GM19043 (cell line): ENCODE data around the gene KLKB1.
A peak's percentile ranks its signal among the peaks of the same experiment; 100 is the strongest.

Source experiments
- ATAC-seq: cut with Tn5 transposase; IDR thresholded peaks from one replicate; pipeline ENCODE4 v1.9.1; 2021; ENCODE audit warnings: low read depth; ENCODE audit not compliant: unreplicated experiment

KLKB1 gene

DNA sequence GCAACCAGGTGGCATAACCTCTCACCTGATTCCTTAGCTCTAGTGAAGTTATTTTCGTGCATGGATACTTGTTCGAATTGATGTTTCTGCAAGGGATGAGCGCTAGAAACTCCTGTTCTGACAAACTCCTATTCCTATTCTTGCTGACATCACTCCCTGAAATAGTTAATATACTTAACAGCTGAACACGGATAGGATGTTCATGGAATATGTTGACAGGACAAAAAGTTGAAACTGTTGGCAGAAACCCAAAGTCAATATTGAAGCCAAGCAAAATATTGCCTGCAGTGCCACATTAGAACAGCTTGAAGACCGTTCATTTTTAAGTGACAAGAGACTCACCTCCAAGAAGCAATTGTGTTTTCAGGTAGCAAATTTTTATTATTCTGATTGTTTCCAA, at the start of gene KLKB1:
Gene KLKB1, plus strand, starts transcription at position 287 of the 400 bp plus-strand sequence. CDS start 689 bp downstream, outside the sequence.
- no peak for ATAC-seq

- no peak for ATAC-seq
Observed at GRCh38 chr4:186188107-186188506, 39.2 kb upstream of the KLKB1 start.

DNA sequence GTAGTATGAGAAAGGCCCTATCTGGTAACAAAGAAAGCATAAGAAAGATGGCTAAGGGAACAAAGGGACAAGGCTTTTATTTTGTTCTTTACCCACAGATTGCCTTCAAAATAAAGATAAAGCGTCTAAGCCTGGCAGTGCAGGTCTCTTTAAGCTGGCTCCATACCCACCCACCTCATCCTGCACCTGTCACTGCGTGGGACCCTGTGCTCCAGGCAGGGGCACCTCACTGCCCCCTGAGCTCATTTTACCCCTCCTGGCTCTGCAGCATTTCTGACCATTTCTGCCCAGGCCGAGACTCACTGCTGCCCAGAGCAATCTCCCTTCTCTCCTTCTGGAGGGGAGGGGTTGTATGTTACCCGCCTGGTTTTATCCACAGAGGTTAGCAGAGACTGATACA, 37.7 kb upstream of the KLKB1 start:
- ATAC-seq, result no peak

GRCh38 chr4:186190581-186191199, 36.6 kb upstream of the KLKB1 start:
- ATAC-seq, result peak; percentile 25

DNA sequence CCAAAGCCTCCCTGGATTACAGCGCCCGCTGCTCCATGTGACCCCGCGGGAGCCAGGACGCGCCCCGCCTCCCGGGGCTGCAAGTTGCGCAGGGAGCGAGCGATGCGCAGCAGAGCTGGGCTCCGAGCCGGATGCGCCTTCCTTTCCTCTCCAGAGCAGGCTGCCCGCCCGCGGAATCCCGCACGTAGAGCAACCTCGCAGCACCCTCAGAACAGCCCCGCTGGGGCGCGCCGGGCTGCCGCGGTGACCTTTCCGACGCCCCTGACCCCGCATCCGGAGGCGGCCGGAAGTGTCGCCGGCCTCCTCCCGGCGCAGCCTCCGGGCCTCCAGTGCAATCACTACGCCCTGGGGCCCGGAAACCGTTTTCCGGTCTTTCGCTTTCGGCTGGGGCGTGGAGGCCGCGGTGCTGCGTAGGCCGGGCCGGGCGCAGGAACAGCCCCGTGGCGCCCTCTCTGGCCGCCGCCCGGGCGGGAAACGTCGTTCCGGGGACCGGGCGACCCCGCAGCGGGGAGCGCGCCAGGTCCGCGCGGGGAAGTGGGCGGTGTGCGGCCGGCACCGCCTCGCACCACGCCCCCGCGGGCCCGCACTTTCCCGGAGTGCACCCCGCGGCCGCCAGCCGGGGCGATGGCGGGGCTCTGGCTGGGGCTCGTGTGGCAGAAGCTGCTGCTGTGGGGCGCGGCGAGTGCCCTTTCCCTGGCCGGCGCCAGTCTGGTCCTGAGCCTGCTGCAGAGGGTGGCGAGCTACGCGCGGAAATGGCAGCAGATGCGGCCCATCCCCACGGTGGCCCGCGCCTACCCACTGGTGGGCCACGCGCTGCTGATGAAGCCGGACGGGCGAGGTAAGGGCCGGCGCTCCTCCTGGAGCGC, 35.9 kb upstream of the KLKB1 start, which contains the start of gene CYP4V2:
Gene CYP4V2, plus strand, starts transcription at position 368 of the 866 bp plus-strand sequence. Its CDS starts 257 bp downstream, at position 625.
- ATAC-seq, result peak; percentile 83

GRCh38 chr4:186192066-186192612, 35.2 kb upstream of the KLKB1 start:
- ATAC-seq, result peak; percentile 0

GRCh38 chr4:186193851-186194250, 33.5 kb upstream of the KLKB1 start:
- ATAC-seq, result no peak

GRCh38 chr4:186196063-186196462, 31.2 kb upstream of the KLKB1 start:
- no peak for ATAC-seq

- ATAC-seq, result no peak
Observed at GRCh38 chr4:186200516-186200915, 26.8 kb upstream of the KLKB1 start.

DNA sequence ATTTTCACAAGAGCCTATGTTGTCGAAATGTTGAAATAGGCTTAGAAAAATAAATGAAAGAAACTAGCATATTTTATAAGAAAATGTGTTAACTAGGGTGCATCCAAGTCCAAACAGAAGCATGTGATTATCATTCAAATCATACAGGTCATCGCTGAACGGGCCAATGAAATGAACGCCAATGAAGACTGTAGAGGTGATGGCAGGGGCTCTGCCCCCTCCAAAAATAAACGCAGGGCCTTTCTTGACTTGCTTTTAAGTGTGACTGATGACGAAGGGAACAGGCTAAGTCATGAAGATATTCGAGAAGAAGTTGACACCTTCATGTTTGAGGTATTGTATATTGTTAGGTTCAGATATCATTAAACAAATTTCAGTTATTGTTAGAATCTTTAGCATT, 26.3 kb upstream of the KLKB1 start:
- ATAC-seq, result no peak

DNA sequence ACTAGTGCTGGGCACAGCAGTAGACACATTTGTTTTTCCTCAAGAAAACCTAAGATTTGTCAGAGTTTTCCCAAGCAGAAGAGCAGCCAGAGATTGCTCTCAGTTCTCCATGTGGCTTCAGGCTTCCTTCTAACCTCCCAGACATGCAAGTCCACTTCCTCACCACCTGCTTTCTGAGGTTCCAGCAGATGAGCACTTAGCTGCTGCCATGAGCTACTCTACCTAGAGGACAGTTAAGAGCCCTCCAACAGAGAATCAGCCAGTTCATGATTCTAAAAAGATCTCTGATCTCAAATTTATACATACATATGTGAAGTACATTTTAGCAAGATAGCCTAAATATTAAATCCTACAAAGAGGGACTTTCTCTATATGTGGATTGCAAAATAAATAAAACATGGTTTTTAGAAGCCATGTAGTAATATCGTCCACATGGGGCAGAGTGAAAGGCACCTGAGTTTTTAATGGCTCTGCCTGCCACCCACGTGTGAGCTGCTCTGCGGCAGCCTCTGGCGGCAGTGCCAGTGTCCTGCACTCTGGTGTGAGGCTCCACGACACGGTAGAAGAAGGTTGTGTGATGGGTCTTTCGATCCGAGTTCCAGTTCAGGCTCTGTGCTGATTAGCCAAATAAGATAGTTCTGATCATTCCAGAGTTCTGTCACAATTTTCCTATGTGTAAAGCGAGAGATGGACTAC, 25.6 kb upstream of the KLKB1 start:
- ATAC-seq, result no peak

GRCh38 chr4:186202490-186203140, 24.7 kb upstream of the KLKB1 start:
- no peak for ATAC-seq

DNA sequence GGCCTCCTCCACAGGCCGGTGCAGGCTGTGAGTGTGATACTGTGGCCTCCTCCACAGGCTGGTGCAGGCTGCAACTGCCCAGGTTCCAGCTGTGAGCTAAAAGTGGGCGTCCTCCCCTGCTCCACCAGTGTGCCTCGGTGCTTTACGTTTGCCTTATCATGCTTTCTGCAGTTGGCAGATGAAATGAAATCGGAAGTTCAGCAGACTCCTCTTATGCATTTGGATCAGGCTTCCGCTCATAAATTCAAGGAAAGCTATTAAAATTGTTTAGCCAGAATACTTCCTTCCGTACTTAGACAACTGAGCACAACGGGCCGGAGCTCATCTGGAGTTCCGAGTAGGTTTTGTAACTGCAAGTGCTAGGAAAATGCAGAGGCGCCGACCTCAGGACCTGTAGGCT, 23.9 kb upstream of the KLKB1 start:
- no peak for ATAC-seq

DNA sequence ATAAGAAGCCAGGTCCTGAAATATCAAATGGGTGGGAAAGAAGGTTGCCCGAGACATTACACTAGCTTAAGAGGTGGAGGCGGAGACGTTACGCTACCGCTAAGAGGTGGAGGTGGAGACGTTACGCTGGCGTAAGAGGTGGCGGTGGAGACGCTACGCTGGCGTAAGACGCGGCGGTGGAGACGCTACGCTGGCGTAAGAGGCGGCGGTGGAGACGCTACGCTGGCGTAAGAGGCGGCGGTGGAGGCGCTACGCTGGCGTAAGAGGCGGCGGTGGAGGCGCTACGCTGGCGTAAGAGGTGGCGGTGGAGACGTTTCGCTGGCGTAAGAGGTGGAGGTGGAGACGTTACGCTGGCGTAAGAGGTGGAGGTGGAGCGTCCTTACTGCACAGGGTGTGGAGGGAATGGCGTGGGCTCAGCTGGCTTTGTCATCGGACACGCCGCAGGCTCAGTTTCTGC, 23.2 kb upstream of the KLKB1 start:
- ATAC-seq, result no peak

DNA sequence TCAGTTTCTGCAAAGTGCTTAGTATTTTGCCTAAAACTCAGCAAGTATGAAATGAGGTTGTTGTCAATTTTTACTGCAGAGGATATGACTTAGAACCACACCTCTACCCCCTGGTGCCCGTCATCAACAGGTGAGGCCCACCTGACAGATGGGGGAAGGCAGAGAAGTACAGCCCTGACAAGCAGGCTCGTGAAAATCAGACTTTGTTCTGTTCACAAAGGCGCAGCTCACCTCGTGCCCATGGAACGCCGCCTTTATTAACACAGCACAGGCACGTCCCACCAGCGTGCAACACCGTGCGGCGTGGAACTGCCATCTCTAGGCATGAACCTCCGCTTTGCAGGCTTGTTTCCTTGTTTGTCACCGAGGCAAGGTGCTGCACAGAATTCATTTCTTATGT, 22.6 kb upstream of the KLKB1 start:
- ATAC-seq, result no peak

DNA sequence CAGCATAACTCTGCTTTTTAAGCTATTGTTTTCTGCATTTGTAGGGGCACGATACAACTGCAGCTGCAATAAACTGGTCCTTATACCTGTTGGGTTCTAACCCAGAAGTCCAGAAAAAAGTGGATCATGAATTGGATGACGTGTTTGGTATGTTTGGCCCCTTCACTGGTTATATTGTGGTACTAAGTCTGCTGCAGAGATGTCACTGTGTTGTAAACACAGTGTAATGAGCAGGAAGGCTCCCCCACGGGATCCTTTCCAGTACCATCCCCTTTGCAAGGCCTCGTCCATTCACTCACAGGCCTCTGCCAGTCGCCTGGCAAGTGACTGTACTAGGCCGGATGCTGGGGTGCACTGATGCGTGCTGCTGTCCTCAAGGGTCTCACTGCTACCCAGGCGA, 22.2 kb upstream of the KLKB1 start:
- no peak for ATAC-seq

GRCh38 chr4:186216465-186217024, 10.8 kb upstream of the KLKB1 start:
- ATAC-seq, result no peak

- no peak for ATAC-seq
Observed at GRCh38 chr4:186217733-186218293, 9.5 kb upstream of the KLKB1 start.

- ATAC-seq, result no peak
Observed at GRCh38 chr4:186221624-186222023, 5.7 kb upstream of the KLKB1 start.

DNA sequence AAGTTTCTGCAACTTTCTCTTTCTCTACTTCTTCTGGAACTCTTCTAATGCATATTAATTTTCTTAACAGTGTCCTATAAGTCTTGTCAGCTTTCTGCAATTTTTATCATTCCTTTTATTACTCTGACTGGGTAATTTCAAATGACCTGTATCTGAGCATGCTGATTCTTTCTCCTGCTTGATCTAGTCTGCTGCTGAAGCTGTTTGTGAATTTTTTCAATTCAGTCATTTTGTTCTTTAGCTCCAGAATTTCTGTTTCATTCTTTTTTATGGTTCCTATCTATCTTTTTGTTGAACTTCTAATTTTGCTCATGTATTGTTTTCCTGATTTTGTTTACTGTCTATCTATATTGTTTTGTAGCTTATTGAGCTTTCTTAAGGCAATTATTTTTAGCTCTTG, 1.5 kb upstream of the KLKB1 start:
- ATAC-seq, result no peak
